PFSK-1 (cell line): ENCODE data around the gene LYRM2.

Experiments
- POLR2AphosphoS5 ChIP-seq: IDR thresholded peaks from 2 replicates; pipeline ENCODE4 v1.6.1; 2012; ENCODE audit warnings: low read depth, mild to moderate bottlenecking, control low read depth, low read length, moderate library complexity
- TAF1 ChIP-seq: IDR thresholded peaks from 2 replicates; pipeline ENCODE4 v1.6.1; 2012; ENCODE audit warnings: low read length, control low read depth, borderline replicate concordance; ENCODE audit not compliant: insufficient read depth

GRCh38 chr6:89616531-89616930 is 22.0 kb downstream of the LYRM2 start:
- no peak for TF ChIP-seq POLR2AphosphoS5
- no peak for TF ChIP-seq TAF1
